ENCODE data around the gene SSH2. TPM values are rescaled to one million over a fixed set of nuclear protein-coding genes. Genes with fewer than 3 reads are reported as not detected.

Gene SSH2
- total RNA-seq, 1 experiment from 2014 or later = 14.6 TPM

- H3K4me1 Mint-ChIP-seq = peaks cover 11% of the 10 kb centered on the region in 2 experiments
- Histone ChIP-seq H3K9ac (ENCODE audit: extremely low read depth, insufficient read length, low read length) (no peak overlapping the region), H2BK120ac (ENCODE audit: low read depth, low read length, poor library complexity, severe bottlenecking) (no peak overlapping the region), H2AK5ac (ENCODE audit: insufficient read length, low read length) (no peak overlapping the region), H4K20me1 (ENCODE audit: control insufficient read depth, insufficient read depth, insufficient read length) (no peaks in the 10 kb centered on the region), H3K4me2 (ENCODE audit: insufficient read depth, insufficient read length, low read length) (no peak overlapping the region), H2BK5ac (ENCODE audit: insufficient read length, low read length) (no peak overlapping the region), H2BK20ac (ENCODE audit: low read depth, low read length, poor library complexity, severe bottlenecking) (no peak overlapping the region), H3K27me3 (ENCODE audit: insufficient read depth, low read length) (no peaks in the 10 kb centered on the region), H3K4ac (ENCODE audit: low read depth, low read length) (no peak overlapping the region), H3K9me3 (ENCODE audit: control insufficient read depth, low read depth, low read length) (no peaks in the 10 kb centered on the region), H3K79me1 (ENCODE audit: insufficient read depth, low read depth, low read length, poor library complexity, severe bottlenecking) (no peaks in the 10 kb centered on the region), H3K23me2 (ENCODE audit: insufficient read length, low read depth, low read length, poor library complexity, severe bottlenecking) (no peaks in the 10 kb centered on the region), H2BK12ac (ENCODE audit: insufficient read length, low read depth, low read length) (no peak overlapping the region), H3K79me2 (ENCODE audit: insufficient read depth, low read length) (no peaks in the 10 kb centered on the region), H2BK15ac (ENCODE audit: low read depth, low read length) (no peak overlapping the region), H3K4me1 (ENCODE audit: insufficient read depth, low read length) (no peaks in the 10 kb centered on the region), H2AFZ (ENCODE audit: low read length) (no peak overlapping the region), H3K23ac (ENCODE audit: insufficient read length, low read depth, low read length) (no peak overlapping the region), H4K91ac (ENCODE audit: insufficient read length, low read depth, low read length) (no peak overlapping the region), H3T11ph (ENCODE audit: low read length) (no peak overlapping the region), H3K14ac (ENCODE audit: insufficient read depth, low read length) (no peak overlapping the region), H4K8ac (replicated peaks; ENCODE audit: insufficient read length, low read depth, low read length) (no peak overlapping the region), H3K18ac (ENCODE audit: insufficient read length, low read depth, low read length) (no peak overlapping the region), H3K56ac (ENCODE audit: insufficient read length, low read depth, low read length) (no peak overlapping the region), H3K27ac (ENCODE audit: insufficient read length, low read depth, low read length) (no peak overlapping the region), H4K5ac (ENCODE audit: insufficient read length, low read depth, low read length) (no peak overlapping the region)
- no peak overlapping the region for H3K4me3 Mint-ChIP-seq
- no peaks in the 10 kb centered on the region for H3K27me3 Mint-ChIP-seq (ENCODE audit: low read depth)
- no peaks in the 10 kb centered on the region for H3K9me3 Mint-ChIP-seq
- no peaks in the 10 kb centered on the region for H3K36me3 Mint-ChIP-seq (ENCODE audit: insufficient read depth in 1 of 3, low read depth in 3 of 3)
- TF ChIP-seq, protein P1, sequence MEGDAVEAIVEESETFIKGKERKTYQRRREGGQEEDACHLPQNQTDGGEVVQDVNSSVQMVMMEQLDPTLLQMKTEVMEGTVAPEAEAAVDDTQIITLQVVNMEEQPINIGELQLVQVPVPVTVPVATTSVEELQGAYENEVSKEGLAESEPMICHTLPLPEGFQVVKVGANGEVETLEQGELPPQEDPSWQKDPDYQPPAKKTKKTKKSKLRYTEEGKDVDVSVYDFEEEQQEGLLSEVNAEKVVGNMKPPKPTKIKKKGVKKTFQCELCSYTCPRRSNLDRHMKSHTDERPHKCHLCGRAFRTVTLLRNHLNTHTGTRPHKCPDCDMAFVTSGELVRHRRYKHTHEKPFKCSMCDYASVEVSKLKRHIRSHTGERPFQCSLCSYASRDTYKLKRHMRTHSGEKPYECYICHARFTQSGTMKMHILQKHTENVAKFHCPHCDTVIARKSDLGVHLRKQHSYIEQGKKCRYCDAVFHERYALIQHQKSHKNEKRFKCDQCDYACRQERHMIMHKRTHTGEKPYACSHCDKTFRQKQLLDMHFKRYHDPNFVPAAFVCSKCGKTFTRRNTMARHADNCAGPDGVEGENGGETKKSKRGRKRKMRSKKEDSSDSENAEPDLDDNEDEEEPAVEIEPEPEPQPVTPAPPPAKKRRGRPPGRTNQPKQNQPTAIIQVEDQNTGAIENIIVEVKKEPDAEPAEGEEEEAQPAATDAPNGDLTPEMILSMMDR (conservative IDR thresholded peaks at IDR 0.05) = no peak
- H3K27ac Mint-ChIP-seq = peak overlapping the region in 1 of 3 experiments; percentile 82; a peak in 1 of 7 replicates
- no peak for DNase-seq
Observed at GRCh38 chr17:29840884-29841283, 89.1 kb downstream of the SSH2 start.

Measured in H9 (cell line).